Fibroblast of lung (primary cell): ENCODE measurements around the gene CCNA2.

Experiments used
- CTCF ChIP-seq, 2 donors: IDR thresholded peaks in 1 of 2; conservative IDR thresholded peaks in 1 of 2; 1 replicate in 1 of 2; 2 replicates in 1 of 2; pipeline ENCODE4 v1.5.1; 2011 to 2012; ENCODE audit warnings: low read length in 2 of 2, control low read depth in 1 of 2, inconsistent platforms in 1 of 2, low read depth in 1 of 2, mild to moderate bottlenecking in 1 of 2
- EZH2 ChIP-seq: IDR thresholded peaks from 2 replicates; pipeline ENCODE4 v1.5.1; 2012; ENCODE audit warnings: low read length, control low read depth, mild to moderate bottlenecking; ENCODE audit errors: missing control alignments

GRCh38 chr4:121851354-121851753, 27.7 kb upstream of the CCNA2 start:
- TF ChIP-seq CTCF (conservative IDR thresholded peaks at IDR 0.05 in 1 of 2, IDR thresholded peaks at IDR 0.05 in 1 of 2; ENCODE audit: low read depth in 1 of 2, low read length in 2 of 2) (no peak), EZH2 (no peak)
